Suprapubic skin (tissue), 4 donors: ENCODE results near the gene EGFR. TPM values are rescaled to one million over a fixed set of nuclear protein-coding genes. Genes with fewer than 3 reads are reported as not detected.
A peak's percentile ranks its signal among the peaks of the same experiment; 100 is the strongest.

Experiments
- DNase-seq, 2 donors: peaks; one replicate each; pipeline ENCODE4 v3.0.0-alpha.2; 2019; ENCODE audit warnings: low spot score in 2 of 2
- H3K27ac ChIP-seq: fragments of 200-600 bp; sonication (generic); one replicate; pipeline ENCODE4 v1.5.1; 2019
- H3K27me3 ChIP-seq: fragments of 200-600 bp; sonication (generic); one replicate; pipeline ENCODE4 v1.5.1; 2019
- H3K36me3 ChIP-seq: fragments of 200-600 bp; sonication (generic); one replicate; pipeline ENCODE4 v1.5.1; 2019
- H3K4me1 ChIP-seq: fragments of 200-600 bp; sonication (generic); one replicate; pipeline ENCODE4 v1.5.1; 2019
- H3K4me3 ChIP-seq: fragments of 200-600 bp; sonication (generic); one replicate; pipeline ENCODE4 v1.5.1; 2019; ENCODE audit warnings: mild to moderate bottlenecking
- H3K9me3 ChIP-seq: fragments of 200-600 bp; sonication (generic); one replicate; pipeline ENCODE4 v1.5.1; 2019
- EP300 ChIP-seq: sonication (generic); formaldehyde crosslinking; IDR thresholded peaks from one replicate; pipeline ENCODE4 v1.6.1; 2017; ENCODE audit warnings: antibody characterized with exemption
- POLR2A ChIP-seq, 2 donors: fragments of 450-650 bp; IDR thresholded peaks; one replicate each; pipeline ENCODE4 v1.6.1; 2017; ENCODE audit warnings: antibody characterized with exemption in 2 of 2, mild to moderate bottlenecking in 2 of 2, moderate library complexity in 2 of 2
- POLR2AphosphoS5 ChIP-seq, 3 donors: sonication (generic); formaldehyde crosslinking; IDR thresholded peaks; one replicate each; pipeline ENCODE4 v1.6.1; 2017; ENCODE audit warnings: antibody characterized with exemption in 3 of 3
- WGBS: methylation state at CpG from one replicate; pipeline ENCODE4 v1.1.5; 2018; 5-methylcytosine and 5-hydroxymethylcytosine counted together
- total RNA-seq, 4 donors: library from RNA; depleted of rRNA; stranded (reverse); fragments of >200 nt; gene quantifications; one replicate each; pipeline ENCODE4 v1.1.0, GENCODE V29; 2016
- TF ChIP-seq, protein P1 (sequence below), 2 donors: fragments of 200-600 bp in 1 of 2; fragments of 450-650 bp in 1 of 2; sonication (generic) in 1 of 2; IDR thresholded peaks; one replicate each; pipeline ENCODE4 v1.5.1; 2016 to 2019; ENCODE audit warnings: antibody characterized with exemption in 2 of 2, mild to moderate bottlenecking in 1 of 2, moderate library complexity in 1 of 2

Gene EGFR
- total RNA-seq, 4 donors from 2014 or later, result 231 to 341 (median 271) TPM

DNA sequence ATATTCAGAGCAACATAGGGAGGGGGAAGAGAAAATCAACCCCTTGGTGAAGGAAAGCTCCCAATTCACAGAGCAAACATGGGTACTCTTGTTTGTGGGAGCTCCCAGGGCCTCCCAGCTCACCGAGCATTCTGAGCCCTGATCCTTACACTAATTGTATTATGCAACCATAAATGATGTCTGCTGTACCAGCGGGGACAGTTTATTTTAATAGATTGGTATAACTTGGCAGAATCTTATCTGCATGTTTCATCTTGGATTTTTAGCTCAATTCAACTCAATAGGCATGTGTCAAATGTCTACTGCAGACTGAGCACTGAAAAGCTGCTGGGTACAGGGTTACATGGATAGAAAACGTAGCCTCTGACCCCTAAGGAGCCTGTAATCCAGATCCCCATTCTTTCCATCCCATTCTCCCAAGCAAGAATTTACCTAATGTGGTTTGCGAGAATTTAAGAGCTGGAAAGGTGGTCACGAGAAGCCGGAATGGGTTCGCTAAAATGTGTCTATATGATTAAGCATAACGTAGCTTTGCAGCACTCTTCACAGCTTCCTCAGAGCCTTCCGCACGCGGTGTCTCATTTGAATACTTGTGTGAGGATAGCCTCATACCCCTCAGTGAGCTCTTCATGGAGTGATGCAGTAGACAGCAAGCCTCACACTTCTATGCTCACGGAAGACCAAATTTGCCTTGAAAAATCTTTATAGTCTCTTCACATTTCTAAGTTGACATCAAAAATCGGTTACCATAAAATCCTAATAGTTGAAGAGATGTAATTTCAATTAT lies 18.3 kb downstream of the EGFR start:
- Histone ChIP-seq H3K27ac (no peak overlapping the region), H3K36me3 (no peaks in the 10 kb centered on the region), H3K4me1 (peaks cover 31% of the 10 kb centered on the region), H3K4me3 (no peak overlapping the region), H3K27me3 (no peaks in the 10 kb centered on the region), H3K9me3 (no peaks in the 10 kb centered on the region)
- TF ChIP-seq POLR2AphosphoS5 (IDR thresholded peaks at IDR 0.05) (no peak), EP300 (no peak), POLR2A (IDR thresholded peaks at IDR 0.05) (no peak)
- TF ChIP-seq, protein P1, sequence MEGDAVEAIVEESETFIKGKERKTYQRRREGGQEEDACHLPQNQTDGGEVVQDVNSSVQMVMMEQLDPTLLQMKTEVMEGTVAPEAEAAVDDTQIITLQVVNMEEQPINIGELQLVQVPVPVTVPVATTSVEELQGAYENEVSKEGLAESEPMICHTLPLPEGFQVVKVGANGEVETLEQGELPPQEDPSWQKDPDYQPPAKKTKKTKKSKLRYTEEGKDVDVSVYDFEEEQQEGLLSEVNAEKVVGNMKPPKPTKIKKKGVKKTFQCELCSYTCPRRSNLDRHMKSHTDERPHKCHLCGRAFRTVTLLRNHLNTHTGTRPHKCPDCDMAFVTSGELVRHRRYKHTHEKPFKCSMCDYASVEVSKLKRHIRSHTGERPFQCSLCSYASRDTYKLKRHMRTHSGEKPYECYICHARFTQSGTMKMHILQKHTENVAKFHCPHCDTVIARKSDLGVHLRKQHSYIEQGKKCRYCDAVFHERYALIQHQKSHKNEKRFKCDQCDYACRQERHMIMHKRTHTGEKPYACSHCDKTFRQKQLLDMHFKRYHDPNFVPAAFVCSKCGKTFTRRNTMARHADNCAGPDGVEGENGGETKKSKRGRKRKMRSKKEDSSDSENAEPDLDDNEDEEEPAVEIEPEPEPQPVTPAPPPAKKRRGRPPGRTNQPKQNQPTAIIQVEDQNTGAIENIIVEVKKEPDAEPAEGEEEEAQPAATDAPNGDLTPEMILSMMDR (IDR thresholded peaks at IDR 0.05), result no peak
- 88% methylated on average over 13 of the region's 13 CpGs for WGBS
- DNase-seq, result no peak

DNA sequence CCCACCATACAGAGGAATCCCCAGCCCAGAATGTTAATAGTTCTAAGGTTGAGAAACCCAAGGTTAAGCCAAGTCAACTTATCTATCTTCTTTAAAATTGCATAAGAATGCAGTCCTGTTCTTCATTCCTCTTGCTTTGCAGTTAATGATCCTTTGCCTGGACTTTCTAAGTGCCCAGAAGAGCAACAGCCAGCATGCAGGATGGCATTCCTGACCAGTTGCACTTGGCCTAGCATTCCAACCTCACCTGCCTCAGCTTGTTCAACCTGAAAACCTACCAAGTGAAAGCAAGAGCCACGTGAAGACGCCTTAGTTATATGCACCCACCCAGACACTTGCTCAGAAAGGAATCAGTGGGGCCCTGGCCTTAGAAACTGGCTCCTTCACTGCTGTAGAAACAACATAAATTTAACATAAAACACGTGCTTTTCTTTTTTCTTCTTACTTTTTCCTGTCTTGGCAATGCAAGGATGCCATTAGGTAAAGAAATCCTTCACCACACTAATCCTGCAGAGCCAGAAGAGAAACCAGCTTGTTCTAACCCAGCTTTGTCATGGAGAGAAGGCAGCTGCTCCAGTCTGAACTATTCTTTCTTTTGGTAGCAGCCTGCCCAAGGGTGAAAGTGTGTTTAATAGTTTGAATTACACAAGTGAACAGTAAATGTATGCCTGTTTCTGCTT lies 25.0 kb downstream of the EGFR start:
- Histone ChIP-seq H3K27ac (peak overlapping the region; percentile 77), H3K9me3 (no peaks in the 10 kb centered on the region), H3K36me3 (no peaks in the 10 kb centered on the region), H3K4me1 (peaks cover 62% of the 10 kb centered on the region), H3K27me3 (no peaks in the 10 kb centered on the region), H3K4me3 (no peak overlapping the region)
- TF ChIP-seq POLR2A (IDR thresholded peaks at IDR 0.05) (no peak), POLR2AphosphoS5 (IDR thresholded peaks at IDR 0.05) (no peak)
- 39% methylated on average over 3 of the region's 3 CpGs for WGBS
- DNase-seq, result no peak

DNA sequence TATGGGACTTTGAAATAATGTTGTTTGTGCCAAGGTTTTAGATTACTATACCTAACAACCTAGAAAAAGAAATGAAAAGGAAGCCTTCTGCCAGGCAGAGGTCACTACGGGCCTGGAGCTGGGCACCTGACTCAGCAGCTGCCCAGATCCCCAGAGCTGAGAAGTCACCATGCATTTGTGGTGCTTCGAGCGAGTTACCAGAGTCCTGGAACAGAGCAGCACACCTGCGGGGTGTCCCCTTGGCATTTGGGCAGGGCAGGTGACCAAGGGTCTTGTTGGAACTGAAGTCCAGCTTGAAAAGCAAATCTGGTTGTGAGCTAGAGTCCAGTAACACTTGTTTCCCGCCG lies 25.5 kb downstream of the EGFR start:
- H3K36me3 ChIP-seq, result no peaks in the 10 kb centered on the region

DNA sequence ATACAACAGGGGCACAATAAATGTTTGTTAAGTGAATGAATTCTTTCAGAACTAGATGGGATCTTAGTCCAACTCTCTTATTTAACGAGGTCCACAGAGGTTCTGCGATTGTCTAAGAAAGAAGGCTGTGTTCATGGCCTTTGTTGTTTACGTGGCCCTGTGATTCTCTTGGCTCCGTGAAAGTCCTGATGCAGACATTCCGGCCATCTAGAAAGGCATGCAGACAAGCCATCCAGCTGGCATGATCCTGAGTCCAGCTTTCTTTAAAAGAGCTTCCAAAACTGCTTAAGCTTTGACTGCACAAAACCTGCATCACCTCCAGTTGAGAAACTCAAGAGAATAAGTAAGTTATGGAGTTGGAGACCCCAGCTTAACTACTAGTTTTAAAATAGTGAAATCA lies 26.0 kb downstream of the EGFR start:
- Histone ChIP-seq H3K4me1 (peaks cover 66% of the 10 kb centered on the region), H3K27ac (peak overlapping the region; percentile 77), H3K9me3 (no peaks in the 10 kb centered on the region), H3K4me3 (no peak overlapping the region), H3K36me3 (no peaks in the 10 kb centered on the region), H3K27me3 (no peaks in the 10 kb centered on the region)
- 30% methylated on average over 5 of the region's 5 CpGs for WGBS
- no peak for TF ChIP-seq POLR2AphosphoS5 (IDR thresholded peaks at IDR 0.05)
- TF ChIP-seq, protein P1 (IDR thresholded peaks at IDR 0.05), result no peak
- no peak for TF ChIP-seq EP300
- no peak for TF ChIP-seq POLR2A (IDR thresholded peaks at IDR 0.05)
- DNase-seq, result no peak

More for the DNA sequence above, 25.5 kb downstream of the EGFR start:
- Histone ChIP-seq H3K4me3 (no peak overlapping the region), H3K27me3 (no peaks in the 10 kb centered on the region), H3K4me1 (peaks cover 63% of the 10 kb centered on the region), H3K27ac (peak overlapping the region; percentile 77), H3K9me3 (no peaks in the 10 kb centered on the region)
- TF ChIP-seq POLR2A (IDR thresholded peaks at IDR 0.05) (no peak), EP300 (no peak), POLR2AphosphoS5 (IDR thresholded peaks at IDR 0.05) (no peak)
- TF ChIP-seq, protein P1 (IDR thresholded peaks at IDR 0.05), result no peak
- DNase-seq, result no peak
- 66% methylated on average over 6 of the region's 6 CpGs for WGBS

DNA sequence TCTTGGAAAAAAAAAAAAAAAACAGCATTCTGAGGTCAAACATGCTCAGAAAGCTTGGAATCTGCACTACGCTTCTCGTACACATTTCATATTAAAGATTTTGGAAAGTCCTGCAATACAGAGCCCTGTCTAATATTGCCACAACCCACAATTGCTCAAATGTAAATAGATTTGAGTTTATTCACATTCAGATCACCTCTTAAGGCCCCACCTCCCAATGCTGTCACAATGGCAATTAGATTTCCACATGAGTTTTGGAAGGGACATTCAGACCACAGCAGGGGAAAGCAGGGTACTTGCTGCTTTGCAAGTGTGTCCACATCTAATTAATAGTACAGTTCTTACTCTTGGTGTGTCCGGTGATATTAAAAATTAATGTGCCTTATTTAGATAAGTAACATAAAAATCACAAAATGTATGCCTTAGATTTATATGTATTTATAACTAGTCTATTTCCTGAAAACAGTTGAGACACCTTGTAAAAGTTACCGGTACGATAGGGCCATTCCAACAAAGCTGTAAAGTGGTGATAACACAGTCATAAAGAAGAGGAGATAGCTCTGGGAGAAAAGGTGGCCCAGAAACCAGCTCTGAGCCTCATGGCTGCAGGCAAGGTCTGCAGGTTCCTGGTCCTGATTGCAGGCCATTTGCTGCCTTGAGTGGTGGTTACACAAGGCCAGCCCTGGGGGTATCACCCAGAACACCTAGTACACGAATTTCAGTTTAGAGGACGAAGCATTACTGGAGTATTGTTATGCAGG lies 27.9 kb downstream of the EGFR start:
- no peaks in the 10 kb centered on the region for H3K27me3 ChIP-seq
- peaks cover 82% of the 10 kb centered on the region for H3K4me1 ChIP-seq
- no peak for DNase-seq
- H3K9me3 ChIP-seq, result no peaks in the 10 kb centered on the region
- WGBS, result 72% methylated on average over 7 of the region's 7 CpGs
- TF ChIP-seq, protein P1 (IDR thresholded peaks at IDR 0.05), result no peak
- no peak for TF ChIP-seq POLR2AphosphoS5 (IDR thresholded peaks at IDR 0.05)
- no peak for TF ChIP-seq POLR2A (IDR thresholded peaks at IDR 0.05)
- no peak for TF ChIP-seq EP300
- H3K36me3 ChIP-seq, result no peaks in the 10 kb centered on the region
- H3K4me3 ChIP-seq, result no peak overlapping the region
- H3K27ac ChIP-seq, result peak overlapping the region; percentile 61
